ENCODE measurements around the gene MMAA. TPM values are rescaled to one million over a fixed set of nuclear protein-coding genes. Genes with fewer than 3 reads are reported as not detected.

MMAA gene
- total and polyA plus RNA-seq, 7 donors = 3.6 to 21.9 (median 13.3) TPM

DNA sequence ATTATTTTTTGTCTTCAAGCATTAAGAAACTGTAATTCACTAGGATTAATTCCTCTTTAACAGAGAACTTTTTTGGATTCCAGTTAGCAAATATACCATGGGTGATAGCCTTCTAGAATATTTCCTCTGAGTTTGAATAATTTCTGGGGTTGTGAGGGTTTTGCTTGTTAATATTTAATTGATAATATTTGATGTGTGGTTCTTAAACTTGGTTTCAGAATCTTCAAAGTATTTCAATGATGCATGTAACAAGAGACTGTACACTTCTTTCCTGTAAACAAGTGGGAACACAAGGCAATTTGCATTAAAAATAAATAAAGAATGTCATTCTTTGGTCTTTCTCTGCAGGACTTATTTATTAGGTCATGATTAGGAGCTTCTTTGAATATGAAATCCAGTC, 51.2 kb downstream of the MMAA start:
- no peaks in the 10 kb centered on the region for H3K4me1 ChIP-seq
- ATAC-seq (no peak), DNase-seq (no peak)
- intact Hi-C loops (cut with DNase I) = no loop called here
- no peak overlapping the region for H3K4me3 ChIP-seq
- H3K27me3 ChIP-seq (ENCODE audit: insufficient read depth in 3 of 3, low read length in 2 of 3) = no peaks in the 10 kb centered on the region
- H3K27ac ChIP-seq = no peak overlapping the region
- TF ChIP-seq, protein P1, sequence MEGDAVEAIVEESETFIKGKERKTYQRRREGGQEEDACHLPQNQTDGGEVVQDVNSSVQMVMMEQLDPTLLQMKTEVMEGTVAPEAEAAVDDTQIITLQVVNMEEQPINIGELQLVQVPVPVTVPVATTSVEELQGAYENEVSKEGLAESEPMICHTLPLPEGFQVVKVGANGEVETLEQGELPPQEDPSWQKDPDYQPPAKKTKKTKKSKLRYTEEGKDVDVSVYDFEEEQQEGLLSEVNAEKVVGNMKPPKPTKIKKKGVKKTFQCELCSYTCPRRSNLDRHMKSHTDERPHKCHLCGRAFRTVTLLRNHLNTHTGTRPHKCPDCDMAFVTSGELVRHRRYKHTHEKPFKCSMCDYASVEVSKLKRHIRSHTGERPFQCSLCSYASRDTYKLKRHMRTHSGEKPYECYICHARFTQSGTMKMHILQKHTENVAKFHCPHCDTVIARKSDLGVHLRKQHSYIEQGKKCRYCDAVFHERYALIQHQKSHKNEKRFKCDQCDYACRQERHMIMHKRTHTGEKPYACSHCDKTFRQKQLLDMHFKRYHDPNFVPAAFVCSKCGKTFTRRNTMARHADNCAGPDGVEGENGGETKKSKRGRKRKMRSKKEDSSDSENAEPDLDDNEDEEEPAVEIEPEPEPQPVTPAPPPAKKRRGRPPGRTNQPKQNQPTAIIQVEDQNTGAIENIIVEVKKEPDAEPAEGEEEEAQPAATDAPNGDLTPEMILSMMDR (IDR thresholded peaks at IDR 0.05) = no peak
- H3K9me3 ChIP-seq = no peaks in the 10 kb centered on the region
- H3K36me3 ChIP-seq (ENCODE audit: insufficient read depth in 1 of 2, low read depth in 1 of 2) = no peaks in the 10 kb centered on the region

DNA sequence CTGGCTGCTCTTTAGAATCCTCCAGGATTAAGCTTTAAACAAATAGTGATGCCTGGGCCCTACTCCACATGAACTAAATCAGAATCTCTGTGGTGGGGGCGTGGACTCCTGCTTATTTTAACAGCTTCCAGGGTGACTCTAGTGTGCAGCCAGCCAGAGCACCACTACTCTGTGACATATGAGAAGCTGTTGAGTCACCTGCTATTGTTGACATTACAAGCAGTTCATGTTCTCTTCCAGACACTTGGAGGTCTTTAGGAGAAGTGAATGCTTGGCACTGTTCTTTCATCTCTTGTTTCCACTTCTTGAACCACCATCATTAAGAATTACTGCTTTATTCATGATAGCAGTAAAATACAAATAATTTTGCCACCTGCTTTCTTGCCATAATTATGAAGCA, 60.3 kb downstream of the MMAA start:
- intact Hi-C loops (cut with DNase I) = loop anchor here in 1 of 2 donors (5.0 kb wide), 1 partner anchor 57 kb away; no protein-coding TSS in a partner anchor
- TF ChIP-seq, protein P1 (IDR thresholded peaks at IDR 0.05) = no peak
- peaks cover 16% of the 10 kb centered on the region for H3K4me1 ChIP-seq
- ATAC-seq (peak; percentile 95 to 98 (median 96)), DNase-seq (peak; percentile 45 to 79)
- WGBS, 3 donors = 10 to 29% (median 12%) methylated on average over 1 of the region's 1 CpG
- H3K4me3 ChIP-seq = peak overlapping the region; percentile 46
- no peaks in the 10 kb centered on the region for H3K9me3 ChIP-seq
- H3K27ac ChIP-seq = peak overlapping the region; percentile 93
- H3K27me3 ChIP-seq (ENCODE audit: insufficient read depth in 3 of 3, low read length in 2 of 3) = no peaks in the 10 kb centered on the region
- no peaks in the 10 kb centered on the region for H3K36me3 ChIP-seq (ENCODE audit: insufficient read depth in 1 of 2, low read depth in 1 of 2)

DNA sequence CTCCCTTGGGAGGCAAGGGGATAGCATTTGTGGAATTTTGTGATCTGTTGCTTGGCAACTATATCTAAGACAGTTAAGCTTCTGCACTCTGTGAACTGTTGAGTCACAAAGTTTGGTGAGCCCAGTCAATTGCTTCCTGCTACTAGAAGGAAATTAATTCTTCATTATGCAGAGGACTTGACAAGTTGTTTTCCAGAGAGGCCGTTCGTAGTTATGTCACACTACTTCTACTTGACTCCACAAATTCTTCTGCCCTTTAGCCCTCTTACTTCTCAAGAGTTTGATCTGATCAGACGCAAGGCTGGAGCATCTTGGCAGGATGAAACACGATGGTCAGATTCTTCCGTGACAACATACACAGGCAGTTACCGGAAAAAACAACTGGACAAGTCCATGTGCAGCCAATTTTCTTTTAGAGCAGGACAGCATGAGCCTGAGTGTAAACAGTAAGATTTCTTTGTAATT, 60.8 kb downstream of the MMAA start, which contains the start of gene C4orf51:
Gene C4orf51, plus strand, starts transcription at position 156 of the 465 bp plus-strand sequence. Its CDS starts 58 bp downstream, at position 214.
- WGBS, 3 donors = 2 to 7% (median 4%) methylated on average over 6 of the region's 6 CpGs
- Histone ChIP-seq H3K9me3 (no peaks in the 10 kb centered on the region), H3K4me3 (peak within 1 kb of the TSS; percentile 46), H3K27me3 (ENCODE audit: insufficient read depth in 3 of 3, low read length in 2 of 3) (no peaks in the 10 kb centered on the region), H3K27ac (peak within 1 kb of the TSS; percentile 93), H3K36me3 (ENCODE audit: insufficient read depth in 1 of 2, low read depth in 1 of 2) (no peaks in the 10 kb centered on the region), H3K4me1 (peaks cover 16% of the 10 kb centered on the region)
- DNase-seq = no peak
- intact Hi-C loops (cut with DNase I) = loop anchor here in 1 of 2 donors (1.0 to 10.0 kb wide), 3 partner anchors 53 to 115 kb away; no protein-coding TSS in a partner anchor
- TF ChIP-seq, protein P1 (IDR thresholded peaks at IDR 0.05) = no peak
- ATAC-seq = peak; percentile 82 to 88 (median 83)

DNA sequence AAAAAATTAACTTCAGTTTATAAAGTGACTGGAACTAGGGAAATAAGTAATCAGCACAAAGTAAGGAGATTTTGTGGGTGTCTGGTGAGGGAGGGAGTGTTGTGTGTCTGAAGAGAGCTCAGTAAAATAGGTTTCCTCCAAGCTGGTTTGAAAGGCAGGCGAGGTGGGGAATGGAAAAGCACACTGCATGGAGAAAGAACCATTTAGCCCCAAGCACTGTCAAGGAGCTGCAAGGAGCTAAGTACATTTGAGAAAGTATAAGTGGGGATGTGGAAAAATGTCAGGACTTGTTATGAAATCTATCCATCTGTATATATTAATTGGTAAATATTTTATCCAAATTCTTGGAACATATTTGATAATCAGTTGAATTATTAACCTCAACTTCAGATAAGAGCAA, 61.7 kb downstream of the MMAA start:
- TF ChIP-seq, protein P1 (IDR thresholded peaks at IDR 0.05) = no peak
- H3K27ac ChIP-seq = peak overlapping the region; percentile 93
- WGBS, 3 donors = 95 to 96% (median 95%) methylated on average over 1 of the region's 1 CpG
- no peaks in the 10 kb centered on the region for H3K36me3 ChIP-seq (ENCODE audit: insufficient read depth in 1 of 2, low read depth in 1 of 2)
- ATAC-seq (no peak), DNase-seq (no peak)
- peaks cover 16% of the 10 kb centered on the region for H3K4me1 ChIP-seq
- intact Hi-C loops (cut with DNase I) = loop anchor here in 1 of 2 donors (1.0 to 10.0 kb wide), 2 partner anchors 52 to 114 kb away; no protein-coding TSS in a partner anchor
- no peaks in the 10 kb centered on the region for H3K9me3 ChIP-seq
- H3K27me3 ChIP-seq (ENCODE audit: insufficient read depth in 3 of 3, low read length in 2 of 3) = no peaks in the 10 kb centered on the region
- H3K4me3 ChIP-seq = peak overlapping the region; percentile 46

DNA sequence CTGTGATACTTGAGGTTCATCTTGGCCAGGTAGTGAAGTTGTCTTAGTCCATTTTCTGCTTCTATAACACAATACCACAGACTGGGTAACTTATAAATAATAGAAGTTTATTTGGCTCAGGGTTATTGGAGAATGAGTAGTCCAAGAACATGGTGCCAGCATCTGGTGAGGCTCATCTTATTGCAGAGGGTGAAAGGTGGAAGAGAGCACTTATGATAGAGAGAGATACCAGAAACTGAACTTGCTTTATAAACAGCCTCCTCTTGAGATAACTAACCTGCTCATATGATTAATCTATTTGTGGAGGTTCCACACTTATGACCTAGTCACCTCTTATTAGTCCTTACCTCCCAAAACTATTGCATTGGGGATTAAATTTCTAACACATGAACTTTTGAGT, 62.3 kb downstream of the MMAA start:
- no peak for DNase-seq
- Histone ChIP-seq H3K27ac (peak overlapping the region; percentile 93), H3K4me1 (peaks cover 16% of the 10 kb centered on the region), H3K27me3 (ENCODE audit: insufficient read depth in 3 of 3, low read length in 2 of 3) (no peaks in the 10 kb centered on the region), H3K4me3 (no peak overlapping the region), H3K36me3 (ENCODE audit: insufficient read depth in 1 of 2, low read depth in 1 of 2) (no peaks in the 10 kb centered on the region), H3K9me3 (no peaks in the 10 kb centered on the region)
- peak in 1 of 4 donors; percentile 23 for ATAC-seq
- intact Hi-C loops (cut with DNase I) = loop anchor here in 1 of 2 donors (10.0 kb wide), 1 partner anchor 113 kb away; no protein-coding TSS in a partner anchor
- TF ChIP-seq, protein P1 (IDR thresholded peaks at IDR 0.05) = no peak
